Karpas-422 (cell line): ENCODE results near the gene SULT2B1. TPM values are rescaled to one million over a fixed set of nuclear protein-coding genes. Genes with fewer than 3 reads are reported as not detected.

ENCODE experiments used
- DNase-seq: peaks from one replicate; pipeline ENCODE4 v3.0.0-alpha.2; 2015
- H2AFZ ChIP-seq: fragments of 200-600 bp; sonication (generic); 2 replicates; pipeline ENCODE4 v1.6.1; 2014; ENCODE audit warnings: antibody characterized with exemption, low read length, mixed read lengths
- H3K27ac ChIP-seq: fragments of 200-600 bp; sonication (generic); 2 replicates; pipeline ENCODE4 v1.5.1; 2014; ENCODE audit warnings: mild to moderate bottlenecking, low read length, moderate library complexity
- H3K27me3 ChIP-seq: fragments of 200-600 bp; sonication (generic); 2 replicates; pipeline ENCODE4 v1.6.1; 2014; ENCODE audit warnings: low read length, mixed read lengths
- H3K36me3 ChIP-seq: fragments of 200-600 bp; sonication (generic); 2 replicates; pipeline ENCODE4 v1.6.1; 2014; ENCODE audit warnings: low read length, mixed read lengths; ENCODE audit not compliant: insufficient read depth
- H3K4me1 ChIP-seq: fragments of 200-600 bp; sonication (generic); 2 replicates; pipeline ENCODE4 v1.6.1; 2014; ENCODE audit warnings: mild to moderate bottlenecking, low read length, mixed read lengths
- H3K4me2 ChIP-seq: fragments of 200-600 bp; sonication (generic); 2 replicates; pipeline ENCODE4 v1.6.1; 2014; ENCODE audit warnings: low read length, low read depth, mild to moderate bottlenecking; ENCODE audit not compliant: poor library complexity, severe bottlenecking
- H3K4me3 ChIP-seq: fragments of 200-600 bp; sonication (generic); 2 replicates; pipeline ENCODE4 v1.5.1; 2014; ENCODE audit warnings: mild to moderate bottlenecking, antibody characterized with exemption, low read length, mixed read lengths
- H3K79me2 ChIP-seq: fragments of 200-600 bp; sonication (generic); 2 replicates; pipeline ENCODE4 v1.6.1; 2014; ENCODE audit warnings: mild to moderate bottlenecking, low read length, mixed read lengths
- H3K9ac ChIP-seq: fragments of 200-600 bp; sonication (generic); 2 replicates; pipeline ENCODE4 v1.6.0; 2014; ENCODE audit warnings: low read length
- H3K9me2 ChIP-seq: fragments of 200-600 bp; sonication (generic), shearing (Covaris generic); replicated peaks from 2 replicates; pipeline ENCODE4 v1.6.0; 2014; ENCODE audit warnings: mild to moderate bottlenecking, low read length, moderate library complexity; ENCODE audit not compliant: insufficient read depth
- H3K9me3 ChIP-seq: fragments of 300-700, 200-600 bp; sonication (generic); 2 replicates; pipeline ENCODE4 v1.6.1; 2014; ENCODE audit warnings: low read length, mixed read lengths
- H4K20me1 ChIP-seq: fragments of 200-600 bp; sonication (generic); 2 replicates; pipeline ENCODE4 v1.6.1; 2014; ENCODE audit warnings: mild to moderate bottlenecking, antibody characterized with exemption, low read length, low read depth; ENCODE audit not compliant: insufficient read depth
- total RNA-seq: library from RNA; depleted of rRNA; stranded (reverse); fragments of >200 nt; shearing (Covaris generic); gene quantifications from 2 replicates; pipeline ENCODE4 v1.2.3, GENCODE V29; 2014; ENCODE audit warnings: low replicate concordance

The SULT2B1 gene
- total RNA-seq, 1 experiment from 2014 or later = not detected

- H3K9ac ChIP-seq = no peak overlapping the region
- no peaks in the 10 kb centered on the region for H3K79me2 ChIP-seq
- no peaks in the 10 kb centered on the region for H3K36me3 ChIP-seq
- H4K20me1 ChIP-seq = no peaks in the 10 kb centered on the region
- no peaks in the 10 kb centered on the region for H3K9me2 ChIP-seq
- H3K27ac ChIP-seq = no peak overlapping the region
- no peaks in the 10 kb centered on the region for H3K9me3 ChIP-seq
- no peaks in the 10 kb centered on the region for H3K27me3 ChIP-seq
- H3K4me2 ChIP-seq = no peak overlapping the region
- H3K4me3 ChIP-seq = no peak overlapping the region
- DNase-seq = no peak
- no peaks in the 10 kb centered on the region for H3K4me1 ChIP-seq
- H2AFZ ChIP-seq = no peak overlapping the region
Observed at GRCh38 chr19:48549380-48549779, 2.6 kb upstream of the SULT2B1 start.

GRCh38 chr19:48552406-48553322, 692 bp downstream of the SULT2B1 start:
- Histone ChIP-seq H3K4me3 (no peak overlapping the region), H3K9me3 (no peaks in the 10 kb centered on the region), H3K4me1 (no peaks in the 10 kb centered on the region), H3K36me3 (no peaks in the 10 kb centered on the region), H3K4me2 (no peak overlapping the region), H2AFZ (no peak overlapping the region), H3K9me2 (no peaks in the 10 kb centered on the region), H3K27ac (no peak overlapping the region), H3K79me2 (no peaks in the 10 kb centered on the region), H4K20me1 (no peaks in the 10 kb centered on the region), H3K9ac (no peak overlapping the region), H3K27me3 (no peaks in the 10 kb centered on the region)
- DNase-seq = no peak

GRCh38 chr19:48553676-48554384, 1.9 kb downstream of the SULT2B1 start:
- H3K79me2 ChIP-seq = no peaks in the 10 kb centered on the region
- no peak overlapping the region for H3K4me3 ChIP-seq
- H3K9me3 ChIP-seq = no peaks in the 10 kb centered on the region
- H3K36me3 ChIP-seq = no peaks in the 10 kb centered on the region
- no peak overlapping the region for H3K27ac ChIP-seq
- no peaks in the 10 kb centered on the region for H3K9me2 ChIP-seq
- no peak overlapping the region for H3K4me2 ChIP-seq
- H3K4me1 ChIP-seq = no peaks in the 10 kb centered on the region
- DNase-seq = no peak
- H4K20me1 ChIP-seq = no peaks in the 10 kb centered on the region
- no peak overlapping the region for H3K9ac ChIP-seq
- H2AFZ ChIP-seq = no peak overlapping the region
- no peaks in the 10 kb centered on the region for H3K27me3 ChIP-seq

GRCh38 chr19:48554385-48555091, 2.6 kb downstream of the SULT2B1 start:
- no peak for DNase-seq
- H3K9me2 ChIP-seq = no peaks in the 10 kb centered on the region
- no peak overlapping the region for H3K4me3 ChIP-seq
- no peaks in the 10 kb centered on the region for H3K79me2 ChIP-seq
- H3K4me1 ChIP-seq = no peaks in the 10 kb centered on the region
- H3K36me3 ChIP-seq = no peaks in the 10 kb centered on the region
- H3K9ac ChIP-seq = no peak overlapping the region
- H3K27me3 ChIP-seq = no peaks in the 10 kb centered on the region
- H2AFZ ChIP-seq = no peak overlapping the region
- H3K4me2 ChIP-seq = no peak overlapping the region
- no peak overlapping the region for H3K27ac ChIP-seq
- no peaks in the 10 kb centered on the region for H4K20me1 ChIP-seq
- H3K9me3 ChIP-seq = no peaks in the 10 kb centered on the region

GRCh38 chr19:48556163-48556562, 4.2 kb downstream of the SULT2B1 start:
- Histone ChIP-seq H3K27ac (no peak overlapping the region), H3K27me3 (no peaks in the 10 kb centered on the region), H2AFZ (no peak overlapping the region), H3K9me3 (no peaks in the 10 kb centered on the region), H3K9ac (no peak overlapping the region), H3K4me2 (no peak overlapping the region), H4K20me1 (no peaks in the 10 kb centered on the region), H3K4me3 (no peak overlapping the region), H3K9me2 (no peaks in the 10 kb centered on the region), H3K4me1 (no peaks in the 10 kb centered on the region), H3K36me3 (no peaks in the 10 kb centered on the region), H3K79me2 (no peaks in the 10 kb centered on the region)
- no peak for DNase-seq

GRCh38 chr19:48556825-48557224, 4.9 kb downstream of the SULT2B1 start:
- Histone ChIP-seq H3K9ac (no peak overlapping the region), H3K79me2 (no peaks in the 10 kb centered on the region), H3K36me3 (no peaks in the 10 kb centered on the region), H3K4me1 (no peaks in the 10 kb centered on the region), H3K4me3 (no peak overlapping the region), H3K27me3 (no peaks in the 10 kb centered on the region), H3K4me2 (no peak overlapping the region), H3K9me3 (no peaks in the 10 kb centered on the region), H2AFZ (no peak overlapping the region), H3K9me2 (no peaks in the 10 kb centered on the region), H3K27ac (no peak overlapping the region), H4K20me1 (no peaks in the 10 kb centered on the region)
- no peak for DNase-seq

GRCh38 chr19:48558018-48558684, 6.2 kb downstream of the SULT2B1 start:
- Histone ChIP-seq H3K4me3 (no peak overlapping the region), H3K4me2 (no peak overlapping the region), H2AFZ (no peak overlapping the region), H3K9ac (no peak overlapping the region), H3K9me3 (no peaks in the 10 kb centered on the region), H3K27me3 (no peaks in the 10 kb centered on the region), H3K9me2 (no peaks in the 10 kb centered on the region), H3K4me1 (no peaks in the 10 kb centered on the region), H3K79me2 (no peaks in the 10 kb centered on the region), H4K20me1 (no peaks in the 10 kb centered on the region), H3K27ac (no peak overlapping the region), H3K36me3 (no peaks in the 10 kb centered on the region)
- DNase-seq = no peak
